Neutrophil (primary cell): ENCODE results near the gene TLL1.

Experiments
- H3K27ac ChIP-seq: fragments of 200-600 bp; sonication (generic); 2 replicates; pipeline ENCODE4 v1.5.1; 2016; ENCODE audit warnings: mild to moderate bottlenecking, moderate library complexity
- H3K27me3 ChIP-seq: fragments of 200-600 bp; sonication (generic); 2 replicates; pipeline ENCODE4 v1.6.0; 2016; ENCODE audit warnings: mild to moderate bottlenecking
- H3K36me3 ChIP-seq: fragments of 200-600 bp; sonication (generic); 2 replicates; pipeline ENCODE4 v1.5.1; 2017
- H3K4me1 ChIP-seq, 2 experiments: fragments of 200-600 bp in 1 of 2; sonication (generic) in 1 of 2; 1 replicate in 1 of 2; 2 replicates in 1 of 2; pipeline versions ENCODE4 v1.5.1 to v1.6.1; 2013 to 2016; ENCODE audit warnings: low read depth in 1 of 2, low read length in 1 of 2, mild to moderate bottlenecking in 1 of 2, moderate library complexity in 1 of 2; ENCODE audit not compliant: control insufficient read depth in 1 of 2, insufficient read depth in 1 of 2
- H3K4me3 ChIP-seq, 2 experiments: fragments of 200-600 bp in 1 of 2; sonication (generic) in 1 of 2; 1 replicate in 1 of 2; 2 replicates in 1 of 2; pipeline ENCODE4 v1.5.1; 2013 to 2016; ENCODE audit warnings: low read depth in 1 of 2, low read length in 1 of 2, mild to moderate bottlenecking in 1 of 2, moderate library complexity in 1 of 2
- H3K9me3 ChIP-seq: fragments of 200-600 bp; sonication (generic); 2 replicates; pipeline ENCODE4 v1.5.1; 2016
- TF ChIP-seq, protein P1 (sequence below): fragments of 200-600 bp; sonication (generic); IDR thresholded peaks from 2 replicates; pipeline ENCODE4 v1.5.1; 2016; ENCODE audit warnings: antibody characterized with exemption

The TLL1 gene

DNA sequence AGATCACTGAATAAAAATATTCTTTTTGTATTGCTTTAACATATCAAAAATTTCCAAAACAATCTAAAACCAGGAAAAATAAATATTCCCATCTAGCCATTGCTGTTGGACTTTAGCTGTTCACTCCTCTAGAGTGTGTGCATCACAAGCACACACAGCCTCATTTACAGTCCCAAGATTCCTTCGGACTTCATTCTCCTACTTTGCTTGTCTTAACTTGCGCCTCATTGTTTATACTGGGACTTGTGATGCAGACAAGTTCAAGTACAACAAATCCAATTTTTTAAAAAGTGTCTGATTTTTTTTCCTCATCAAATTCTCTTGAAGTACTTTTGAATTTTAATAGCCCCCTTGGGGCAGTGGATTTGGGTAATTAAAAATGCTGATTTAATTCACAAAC, 55.6 kb downstream of the TLL1 start:
- Histone ChIP-seq H3K4me3 (no peak overlapping the region), H3K36me3 (no peaks in the 10 kb centered on the region), H3K9me3 (no peaks in the 10 kb centered on the region), H3K27ac (no peak overlapping the region), H3K4me1 (no peaks in the 10 kb centered on the region), H3K27me3 (no peaks in the 10 kb centered on the region)
- TF ChIP-seq, protein P1, sequence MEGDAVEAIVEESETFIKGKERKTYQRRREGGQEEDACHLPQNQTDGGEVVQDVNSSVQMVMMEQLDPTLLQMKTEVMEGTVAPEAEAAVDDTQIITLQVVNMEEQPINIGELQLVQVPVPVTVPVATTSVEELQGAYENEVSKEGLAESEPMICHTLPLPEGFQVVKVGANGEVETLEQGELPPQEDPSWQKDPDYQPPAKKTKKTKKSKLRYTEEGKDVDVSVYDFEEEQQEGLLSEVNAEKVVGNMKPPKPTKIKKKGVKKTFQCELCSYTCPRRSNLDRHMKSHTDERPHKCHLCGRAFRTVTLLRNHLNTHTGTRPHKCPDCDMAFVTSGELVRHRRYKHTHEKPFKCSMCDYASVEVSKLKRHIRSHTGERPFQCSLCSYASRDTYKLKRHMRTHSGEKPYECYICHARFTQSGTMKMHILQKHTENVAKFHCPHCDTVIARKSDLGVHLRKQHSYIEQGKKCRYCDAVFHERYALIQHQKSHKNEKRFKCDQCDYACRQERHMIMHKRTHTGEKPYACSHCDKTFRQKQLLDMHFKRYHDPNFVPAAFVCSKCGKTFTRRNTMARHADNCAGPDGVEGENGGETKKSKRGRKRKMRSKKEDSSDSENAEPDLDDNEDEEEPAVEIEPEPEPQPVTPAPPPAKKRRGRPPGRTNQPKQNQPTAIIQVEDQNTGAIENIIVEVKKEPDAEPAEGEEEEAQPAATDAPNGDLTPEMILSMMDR = no peak

DNA sequence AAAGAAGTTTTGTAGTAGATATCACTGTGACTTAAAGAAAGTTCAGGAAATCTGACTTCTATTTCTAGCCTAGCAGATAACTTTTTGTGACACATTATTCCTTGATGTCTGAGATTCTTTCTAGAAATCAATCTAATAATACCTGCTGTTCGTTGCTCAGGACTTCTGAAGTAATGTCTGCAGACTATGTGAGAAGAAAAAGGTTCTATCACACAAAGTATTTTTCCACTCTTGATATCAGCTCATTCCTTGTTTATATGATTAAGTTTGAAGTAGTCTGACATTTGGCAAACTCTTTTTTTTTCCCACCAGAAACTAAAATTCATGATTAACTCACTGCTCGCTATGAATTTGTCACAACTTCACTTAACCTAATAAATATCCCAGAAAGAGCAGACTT, 56.6 kb downstream of the TLL1 start:
- no peaks in the 10 kb centered on the region for H3K4me1 ChIP-seq
- TF ChIP-seq, protein P1 = no peak
- no peak overlapping the region for H3K27ac ChIP-seq
- no peaks in the 10 kb centered on the region for H3K36me3 ChIP-seq
- H3K9me3 ChIP-seq = no peaks in the 10 kb centered on the region
- no peak overlapping the region for H3K4me3 ChIP-seq
- no peaks in the 10 kb centered on the region for H3K27me3 ChIP-seq

DNA sequence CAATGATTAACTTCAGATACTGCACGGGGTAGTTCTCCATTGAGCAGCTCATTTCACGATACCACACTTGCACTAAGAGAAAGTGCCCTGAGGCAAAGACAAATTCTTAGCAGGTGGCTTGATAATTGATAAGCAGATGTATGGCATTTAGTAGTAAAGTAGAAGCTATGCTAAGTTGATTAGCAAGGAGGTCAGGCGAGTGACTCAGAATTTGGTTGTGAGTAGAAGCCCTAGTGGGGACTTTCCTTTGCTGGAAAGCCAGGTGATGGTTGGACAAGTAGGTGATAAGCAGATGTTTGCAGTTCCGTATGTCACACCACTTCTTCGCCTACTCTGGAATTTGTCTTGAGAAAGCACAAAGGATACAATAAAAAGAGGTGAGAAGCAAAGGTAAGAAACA, 58.7 kb downstream of the TLL1 start:
- Histone ChIP-seq H3K27me3 (no peaks in the 10 kb centered on the region), H3K27ac (no peak overlapping the region), H3K36me3 (no peaks in the 10 kb centered on the region), H3K4me1 (no peaks in the 10 kb centered on the region), H3K4me3 (no peak overlapping the region), H3K9me3 (no peaks in the 10 kb centered on the region)
- TF ChIP-seq, protein P1 = no peak

DNA sequence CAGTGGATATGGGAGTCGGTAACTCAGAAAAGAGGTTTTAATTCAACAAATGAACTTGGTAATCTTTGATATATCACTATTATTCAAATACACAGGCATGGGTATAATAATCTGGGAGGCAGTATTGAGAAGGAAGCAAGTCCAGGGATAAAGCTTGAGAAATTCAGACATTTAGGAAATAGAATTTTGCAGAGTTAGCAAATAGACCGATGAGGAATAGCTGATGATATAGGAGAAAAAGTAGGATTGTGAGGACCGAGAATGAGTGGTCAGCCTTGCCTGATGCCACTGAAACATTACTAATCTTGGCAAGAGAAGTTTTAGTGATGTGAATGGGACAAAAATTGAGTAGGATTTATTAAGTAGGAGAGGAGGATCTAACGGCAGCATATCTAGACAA, 71.9 kb downstream of the TLL1 start:
- no peaks in the 10 kb centered on the region for H3K27me3 ChIP-seq
- TF ChIP-seq, protein P1 = no peak
- no peak overlapping the region for H3K27ac ChIP-seq
- no peaks in the 10 kb centered on the region for H3K36me3 ChIP-seq
- H3K4me1 ChIP-seq = no peaks in the 10 kb centered on the region
- H3K9me3 ChIP-seq = no peaks in the 10 kb centered on the region
- no peak overlapping the region for H3K4me3 ChIP-seq

DNA sequence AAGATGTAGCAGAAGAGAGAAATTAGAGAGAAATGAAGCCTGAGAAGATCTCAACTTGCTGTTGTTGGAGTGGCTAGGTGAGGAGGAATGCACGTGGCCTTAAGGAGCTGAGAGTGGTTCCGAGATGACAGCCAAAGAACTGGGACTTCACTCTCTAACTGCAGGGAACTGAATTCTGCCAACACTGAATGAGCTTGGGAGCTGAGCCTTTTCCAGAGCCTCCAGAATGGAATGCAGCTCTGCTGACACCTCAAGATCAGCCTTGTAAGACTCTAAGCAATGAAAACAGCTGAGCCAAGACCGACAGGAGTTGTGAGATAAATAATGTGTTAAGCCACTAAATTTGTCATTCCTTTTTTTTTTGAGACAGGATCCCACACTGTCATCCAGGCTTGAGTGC, 73.0 kb downstream of the TLL1 start:
- H3K27ac ChIP-seq = no peak overlapping the region
- TF ChIP-seq, protein P1 = no peak
- no peaks in the 10 kb centered on the region for H3K36me3 ChIP-seq
- H3K4me1 ChIP-seq = no peaks in the 10 kb centered on the region
- no peaks in the 10 kb centered on the region for H3K9me3 ChIP-seq
- H3K4me3 ChIP-seq = no peak overlapping the region
- H3K27me3 ChIP-seq = no peaks in the 10 kb centered on the region

DNA sequence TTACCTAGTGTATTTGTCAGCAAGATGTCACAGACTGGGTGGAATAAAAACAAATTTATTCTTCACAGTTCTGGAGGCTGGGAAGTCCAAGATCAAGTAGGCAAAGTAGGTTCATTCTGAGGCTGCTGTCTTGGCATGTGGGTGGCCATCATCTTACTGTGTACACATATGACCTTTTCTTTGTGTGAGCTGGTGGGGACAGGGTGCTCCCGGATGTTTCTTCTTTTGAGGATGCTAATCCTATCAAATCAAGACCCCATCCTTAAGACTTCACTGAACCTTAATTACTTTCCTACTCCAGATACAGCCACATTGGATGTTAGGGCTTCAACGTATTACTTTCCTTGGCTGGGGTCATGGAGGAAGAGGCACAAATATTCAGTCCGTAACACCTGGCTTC, 74.0 kb downstream of the TLL1 start:
- H3K9me3 ChIP-seq = no peaks in the 10 kb centered on the region
- no peaks in the 10 kb centered on the region for H3K4me1 ChIP-seq
- H3K4me3 ChIP-seq = no peak overlapping the region
- no peaks in the 10 kb centered on the region for H3K36me3 ChIP-seq
- TF ChIP-seq, protein P1 = no peak
- H3K27ac ChIP-seq = no peak overlapping the region
- no peaks in the 10 kb centered on the region for H3K27me3 ChIP-seq
